Tibial nerve (tissue), 4 donors: ENCODE results near the gene ESRRG. TPM values are rescaled to one million over a fixed set of nuclear protein-coding genes. Genes with fewer than 3 reads are reported as not detected.
"Not testable (repeated sequence)": the region's sequence is repeated elsewhere in the genome, so short reads cannot be mapped to it uniquely, and the experiment has no call there.

Experiments used
- DNase-seq, 2 donors: peaks; one replicate each; pipeline ENCODE4 v3.0.0-alpha.2; 2019; ENCODE audit warnings: low spot score in 2 of 2
- H3K27ac ChIP-seq, 4 donors: fragments of 200-600 bp; sonication (generic) in 3 of 4; one replicate each; pipeline ENCODE4 v1.5.1; 2017 to 2019; ENCODE audit warnings: mild to moderate bottlenecking in 1 of 4
- H3K27me3 ChIP-seq, 2 donors: fragments of 200-600 bp; sonication (generic) in 1 of 2; one replicate each; pipeline versions ENCODE4 v1.5.1 to v1.6.0; 2017 to 2019
- H3K36me3 ChIP-seq, 3 donors: fragments of 200-600 bp; sonication (generic); one replicate each; pipeline ENCODE4 v1.5.1; 2018 to 2019
- H3K4me1 ChIP-seq, 4 donors: fragments of 200-600 bp; sonication (generic) in 3 of 4; one replicate each; pipeline ENCODE4 v1.5.1; 2017 to 2019
- H3K4me3 ChIP-seq, 4 donors: fragments of 200-600 bp; sonication (generic) in 3 of 4; one replicate each; pipeline ENCODE4 v1.5.1; 2017 to 2019; ENCODE audit warnings: mild to moderate bottlenecking in 1 of 4, moderate library complexity in 1 of 4
- H3K9me3 ChIP-seq, 4 donors: fragments of 200-600 bp; sonication (generic) in 3 of 4; one replicate each; pipeline ENCODE4 v1.5.1; 2017 to 2019
- EP300 ChIP-seq, 2 donors: sonication (generic); formaldehyde crosslinking; IDR thresholded peaks; one replicate each; pipeline ENCODE4 v1.6.1; 2017; ENCODE audit warnings: antibody characterized with exemption in 2 of 2, mild to moderate bottlenecking in 1 of 2
- POLR2A ChIP-seq, 2 donors: fragments of 450-650 bp; IDR thresholded peaks; one replicate each; pipeline ENCODE4 v1.6.1; 2017; ENCODE audit warnings: antibody characterized with exemption in 2 of 2, mild to moderate bottlenecking in 2 of 2, moderate library complexity in 2 of 2
- WGBS, 2 donors: methylation state at CpG; one replicate each; pipeline ENCODE4 v1.1.5; 2018; 5-methylcytosine and 5-hydroxymethylcytosine counted together
- total RNA-seq, 4 donors: library from RNA; depleted of rRNA; stranded (reverse); fragments of >200 nt; gene quantifications; one replicate each; pipeline ENCODE4 v1.1.0, GENCODE V29; 2016
- TF ChIP-seq, protein P1 (sequence below), 5 experiments: fragments of 200-600 bp in 3 of 5; fragments of 450-650 bp in 2 of 5; sonication (generic) in 3 of 5; IDR thresholded peaks; one replicate each; pipeline ENCODE4 v1.5.1; 2016 to 2019; ENCODE audit warnings: antibody characterized with exemption in 5 of 5, mild to moderate bottlenecking in 3 of 5, moderate library complexity in 2 of 5

ESRRG gene
- total RNA-seq, 4 donors from 2014 or later: 1.4 to 3.3 (median 1.6) TPM

GRCh38 chr1:216531263-216532239, 191.7 kb downstream of the ESRRG start:
- Histone ChIP-seq H3K4me3 (peak overlapping the region; percentile 20 to 47 (median 40)), H3K27me3 (no peaks in the 10 kb centered on the region), H3K9me3 (no peaks in the 10 kb centered on the region), H3K36me3 (no peaks in the 10 kb centered on the region), H3K4me1 (peaks cover 0 to 7% (median 0%) of the 10 kb centered on the region in 4 donors), H3K27ac (peak overlapping the region in 2 of 4 donors; percentile 12 to 41)
- DNase-seq: no peak
- WGBS, 2 donors: 25 to 26% methylated on average over 12 of the region's 12 CpGs
- TF ChIP-seq EP300 (IDR thresholded peaks at IDR 0.05) (no peak), POLR2A (IDR thresholded peaks at IDR 0.05) (no peak)
- TF ChIP-seq, protein P1, sequence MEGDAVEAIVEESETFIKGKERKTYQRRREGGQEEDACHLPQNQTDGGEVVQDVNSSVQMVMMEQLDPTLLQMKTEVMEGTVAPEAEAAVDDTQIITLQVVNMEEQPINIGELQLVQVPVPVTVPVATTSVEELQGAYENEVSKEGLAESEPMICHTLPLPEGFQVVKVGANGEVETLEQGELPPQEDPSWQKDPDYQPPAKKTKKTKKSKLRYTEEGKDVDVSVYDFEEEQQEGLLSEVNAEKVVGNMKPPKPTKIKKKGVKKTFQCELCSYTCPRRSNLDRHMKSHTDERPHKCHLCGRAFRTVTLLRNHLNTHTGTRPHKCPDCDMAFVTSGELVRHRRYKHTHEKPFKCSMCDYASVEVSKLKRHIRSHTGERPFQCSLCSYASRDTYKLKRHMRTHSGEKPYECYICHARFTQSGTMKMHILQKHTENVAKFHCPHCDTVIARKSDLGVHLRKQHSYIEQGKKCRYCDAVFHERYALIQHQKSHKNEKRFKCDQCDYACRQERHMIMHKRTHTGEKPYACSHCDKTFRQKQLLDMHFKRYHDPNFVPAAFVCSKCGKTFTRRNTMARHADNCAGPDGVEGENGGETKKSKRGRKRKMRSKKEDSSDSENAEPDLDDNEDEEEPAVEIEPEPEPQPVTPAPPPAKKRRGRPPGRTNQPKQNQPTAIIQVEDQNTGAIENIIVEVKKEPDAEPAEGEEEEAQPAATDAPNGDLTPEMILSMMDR (IDR thresholded peaks at IDR 0.05): no peak

GRCh38 chr1:216529851-216530250, 193.4 kb downstream of the ESRRG start:
- not testable (repeated sequence) for H3K4me1 ChIP-seq, H3K9me3 ChIP-seq, DNase-seq, H3K27me3 ChIP-seq, H3K27ac ChIP-seq, H3K4me3 ChIP-seq, H3K36me3 ChIP-seq
- 87 to 91% methylated on average over 3 of the region's 3 CpGs for WGBS, 2 donors

DNA sequence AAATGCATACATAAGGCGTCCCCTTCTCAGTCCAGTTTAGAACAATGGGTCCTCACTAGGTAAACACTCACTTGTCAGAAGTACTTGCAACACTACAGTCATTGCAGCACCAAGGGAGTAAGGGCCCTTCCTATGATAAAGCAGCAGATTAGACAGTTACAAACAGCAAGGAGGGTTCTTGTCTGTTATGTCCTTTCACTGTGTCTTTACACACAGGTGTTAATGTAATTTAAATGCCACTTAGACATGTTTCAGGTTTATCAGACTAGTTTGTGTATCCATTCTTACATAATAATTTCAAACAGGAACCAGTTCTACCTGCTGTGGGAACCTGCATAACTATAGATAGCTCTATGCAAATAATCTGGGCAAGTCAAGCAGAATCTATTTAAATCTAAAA, 194.4 kb downstream of the ESRRG start:
- H3K9me3 ChIP-seq: no peaks in the 10 kb centered on the region
- no peak overlapping the region for H3K4me3 ChIP-seq
- no peaks in the 10 kb centered on the region for H3K36me3 ChIP-seq
- no peak overlapping the region for H3K27ac ChIP-seq
- no peaks in the 10 kb centered on the region for H3K27me3 ChIP-seq
- H3K4me1 ChIP-seq: peaks cover 0 to 7% (median 0%) of the 10 kb centered on the region in 4 donors
- TF ChIP-seq POLR2A (IDR thresholded peaks at IDR 0.05) (no peak), EP300 (IDR thresholded peaks at IDR 0.05) (no peak)
- TF ChIP-seq, protein P1 (IDR thresholded peaks at IDR 0.05): no peak
- 56 to 73% methylated on average over 1 of the region's 1 CpG for WGBS, 2 donors
- no peak for DNase-seq

DNA sequence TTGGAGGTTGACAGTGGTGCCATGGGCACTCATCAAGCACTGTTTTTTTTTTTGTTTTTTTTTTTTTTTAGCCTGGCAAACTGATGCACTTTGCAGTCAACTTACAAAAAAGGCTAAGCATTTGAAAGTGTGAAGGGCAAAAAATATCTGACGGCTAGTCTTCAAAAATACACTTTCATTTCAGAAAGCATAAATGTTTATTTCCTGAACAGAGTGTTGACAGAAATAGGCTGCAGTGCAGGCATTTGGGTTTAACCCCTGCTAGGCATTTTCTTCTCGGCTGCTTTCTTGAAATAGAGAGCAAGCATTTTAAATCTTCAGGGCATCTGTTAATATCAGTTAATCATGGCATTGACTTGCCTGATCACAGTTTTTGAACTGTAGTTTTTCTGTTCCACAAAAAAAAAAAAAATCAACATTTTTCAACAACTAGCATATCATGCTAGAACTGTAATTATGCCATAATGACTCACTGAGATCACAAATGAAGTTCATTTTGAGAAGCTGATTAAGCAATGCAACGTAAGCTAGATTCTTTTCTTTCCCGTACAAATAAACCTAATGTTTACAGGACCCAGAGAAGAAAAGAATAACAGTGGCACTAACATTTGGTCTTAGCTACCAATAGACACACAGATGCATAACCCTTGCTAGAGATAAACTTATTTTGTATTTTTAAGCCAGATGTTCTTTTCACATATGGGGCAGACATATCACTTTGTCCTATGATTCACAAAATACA, 199.6 kb downstream of the ESRRG start:
- no peak overlapping the region for H3K4me3 ChIP-seq
- no peaks in the 10 kb centered on the region for H3K4me1 ChIP-seq
- H3K27ac ChIP-seq: no peak overlapping the region
- WGBS, 2 donors: 31 to 38% methylated on average over 4 of the region's 4 CpGs
- no peak for DNase-seq
- TF ChIP-seq POLR2A (IDR thresholded peaks at IDR 0.05) (no peak), EP300 (IDR thresholded peaks at IDR 0.05) (no peak)
- TF ChIP-seq, protein P1 (IDR thresholded peaks at IDR 0.05): no peak
- H3K36me3 ChIP-seq: no peaks in the 10 kb centered on the region
- H3K27me3 ChIP-seq: no peaks in the 10 kb centered on the region
- H3K9me3 ChIP-seq: no peaks in the 10 kb centered on the region

DNA sequence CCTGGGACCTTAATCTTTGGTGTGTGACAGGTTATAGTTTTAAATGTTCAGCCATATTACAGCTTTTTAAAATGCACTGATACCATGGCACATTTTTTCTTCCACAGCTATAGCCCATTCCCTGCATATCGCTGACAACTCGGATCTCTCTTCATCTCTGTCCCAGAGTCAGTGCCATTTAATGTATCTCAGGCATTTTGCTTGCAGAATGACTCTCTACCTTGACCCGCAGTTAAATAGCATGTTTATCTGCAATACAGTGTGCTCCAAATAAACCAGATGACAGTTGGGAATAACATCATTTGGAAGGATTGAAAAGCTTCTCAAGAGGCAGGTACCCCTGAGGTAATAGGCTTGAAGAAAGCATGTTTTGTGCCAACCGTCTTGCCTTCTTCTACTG, 200.2 kb downstream of the ESRRG start:
- TF ChIP-seq, protein P1 (IDR thresholded peaks at IDR 0.05): no peak
- TF ChIP-seq EP300 (IDR thresholded peaks at IDR 0.05) (no peak), POLR2A (IDR thresholded peaks at IDR 0.05) (no peak)
- 77 to 85% methylated on average over 4 of the region's 4 CpGs for WGBS, 2 donors

More for the DNA sequence above, 200.2 kb downstream of the ESRRG start:
- no peak for DNase-seq
- Histone ChIP-seq H3K4me1 (no peaks in the 10 kb centered on the region), H3K4me3 (no peak overlapping the region), H3K9me3 (no peaks in the 10 kb centered on the region), H3K36me3 (no peaks in the 10 kb centered on the region), H3K27me3 (no peaks in the 10 kb centered on the region), H3K27ac (no peak overlapping the region)
